HepG2 (cell line): ENCODE results near the gene BRSK2. TPM values are rescaled to one million over a fixed set of nuclear protein-coding genes. Genes with fewer than 3 reads are reported as not detected.
A peak's percentile ranks its signal among the peaks of the same experiment; 100 is the strongest.

ENCODE experiments used
- ATAC-seq: fragments of 200-7000 bp; cut with Tn5 transposase; 3 replicates; pipeline ENCODE4 v1.9.1; 2020; ENCODE audit warnings: mild to moderate bottlenecking, moderate library complexity
- BruUV-seq: library from RNA; stranded (reverse); fragments of 400-500 nt; replicated peaks from 2 replicates; lab custom pipeline; 2021; lab: Mats Ljungman, UMichigan
- CTCF ChIA-PET: fragments of 300-600 bp; formaldehyde crosslinking; extraction: SDS; loops from one replicate; lab custom pipeline; 2021; ENCODE audit warnings: low total read pairs, inconsistent platforms, low intra/inter-chr PET ratio; lab: Yijun Ruan, JAX
- POLR2A ChIA-PET: fragments of 350-600 bp; sonication (Branson Sonifier 250); formaldehyde crosslinking; loops from one replicate; lab custom pipeline; 2020; ENCODE audit warnings: antibody characterized with exemption, inconsistent platforms; lab: Yijun Ruan, JAX
- DNase-seq: peaks from one replicate; pipeline ENCODE4 v3.0.0-alpha.2; 2015; ENCODE audit warnings: low spot score
- FAIRE-seq: peaks from 3 replicates; lab custom pipeline; 2011; peaks lifted over from hg19 to GRCh38; lab: Jason Lieb, UNC
- H2AFZ ChIP-seq: one replicate; pipeline ENCODE4 v1.6.1; 2011; ENCODE audit warnings: low read length, inconsistent platforms
- H3K27ac ChIP-seq: fragments of 300-600 bp; 3 replicates; pipeline ENCODE4 v1.8.0; 2011; ENCODE audit warnings: mixed run types, mild to moderate bottlenecking, mixed read lengths, low read length, inconsistent platforms; ENCODE audit not compliant: insufficient read depth; ENCODE audit errors: extremely low read length
- H3K27me3 ChIP-seq, 2 experiments: fragments of 200-600 bp in 1 of 2; 2 replicates in 1 of 2; 3 replicates in 1 of 2; pipeline versions ENCODE4 v1.6.0 to v1.8.0; 2011; ENCODE audit warnings: low read length in 2 of 2, mild to moderate bottlenecking in 2 of 2, moderate library complexity in 2 of 2, inconsistent platforms in 1 of 2; ENCODE audit not compliant: insufficient read depth in 2 of 2, control insufficient read depth in 1 of 2
- H3K36me3 ChIP-seq, 2 experiments: fragments of 200-600 bp in 1 of 2; replicated peaks in 1 of 2; 2 replicates in 1 of 2; 3 replicates in 1 of 2; pipeline versions ENCODE4 v1.5.1 to v1.8.0; 2011; ENCODE audit warnings: low read length in 2 of 2, inconsistent platforms in 1 of 2; ENCODE audit not compliant: insufficient read depth in 2 of 2, control insufficient read depth in 1 of 2
- H3K4me1 ChIP-seq: 2 replicates; pipeline ENCODE4 v1.5.1; 2012; ENCODE audit warnings: low read length, inconsistent platforms; ENCODE audit not compliant: insufficient read depth
- H3K4me2 ChIP-seq: 2 replicates; pipeline ENCODE4 v1.6.0; 2011; ENCODE audit warnings: low read depth, low read length, inconsistent platforms
- H3K4me3 ChIP-seq, 3 experiments: fragments of 200-600 bp in 1 of 3; sonication (generic), shearing (Covaris generic) in 1 of 3; replicated peaks in 1 of 3; 2 replicates each; pipeline ENCODE4 v1.5.1; 2011 to 2016; ENCODE audit warnings: low read length in 3 of 3, inconsistent platforms in 2 of 3, low read depth in 2 of 3, mild to moderate bottlenecking in 2 of 3, control low read depth in 1 of 3, mixed read lengths in 1 of 3; ENCODE audit not compliant: insufficient read depth in 1 of 3
- H3K79me2 ChIP-seq: one replicate; pipeline ENCODE4 v1.6.1; 2011; ENCODE audit warnings: low read length, inconsistent platforms; ENCODE audit not compliant: insufficient read depth
- H3K9ac ChIP-seq: 2 replicates; pipeline ENCODE4 v1.6.0; 2011; ENCODE audit warnings: mild to moderate bottlenecking, low read depth, low read length, inconsistent platforms; ENCODE audit not compliant: insufficient read depth
- H3K9me3 ChIP-seq: 2 replicates; pipeline ENCODE4 v1.5.1; 2012; ENCODE audit warnings: mild to moderate bottlenecking, low read length
- H4K20me1 ChIP-seq: 2 replicates; pipeline ENCODE4 v1.6.0; 2011; ENCODE audit warnings: inconsistent platforms, mild to moderate bottlenecking, low read length, moderate library complexity; ENCODE audit not compliant: insufficient read depth
- CBX2 ChIP-seq, 2 experiments: fragments of 200-600 bp in 1 of 2; sonication (generic); formaldehyde crosslinking in 1 of 2; IDR thresholded peaks; 2 replicates each; pipeline versions ENCODE4 v1.7.0 to v1.8.1; 2018 to 2022; ENCODE audit warnings: low read depth in 2 of 2, low read length in 1 of 2, mild to moderate bottlenecking in 1 of 2, missing genetic modification reagents in 1 of 2
- MAFF ChIP-seq: IDR thresholded peaks from 2 replicates; pipeline ENCODE4 v1.6.1; 2011; ENCODE audit warnings: low read depth, low read length, improper control_type of control experiment
- MAFK ChIP-seq, 2 experiments: IDR thresholded peaks in 1 of 2; conservative IDR thresholded peaks in 1 of 2; 2 replicates each; pipeline ENCODE4 v1.6.1; 2011; ENCODE audit warnings: improper control_type of control experiment in 2 of 2, low read length in 2 of 2
- SNRNP70 ChIP-seq: fragments of 200-400 bp; formaldehyde crosslinking; IDR thresholded peaks from 2 replicates; pipeline ENCODE4 v1.6.1; 2017; ENCODE audit warnings: mild to moderate bottlenecking, low read depth, low read length, moderate library complexity
- WGBS: methylation state at CpG from one replicate; pipeline ENCODE4 v1.1.6; 2017; ENCODE audit warnings: low lambda C conversion rate; 5-methylcytosine and 5-hydroxymethylcytosine counted together
- in situ Hi-C: cut with HindIII; loops from 2 replicates; pipeline ENCODE4 v1.10.0; 2017; ENCODE audit warnings: low pct_unique_long_range_greater_than_20kb; ENCODE audit not compliant: extremely low pct_ligation_motif_present
- intact Hi-C: fragments of 100-400 bp; cut with micrococcal nuclease; formaldehyde crosslinking; loops from one replicate; pipeline ENCODE4 v1.10.0; 2022; ENCODE audit not compliant: unreplicated experiment
- polyA plus RNA-seq, 8 experiments: library from polyadenylated mRNA; depleted of rRNA in 3 of 8; stranded (reverse) in 7 of 8; unstranded in 1 of 8; fragments of >200 nt; fragmentation: Illumina TruSeq in 4 of 8; extraction: Trizol in 4 of 8; gene quantifications; 2 replicates each; pipeline versions ENCODE4 v1.2.1 to v1.2.3, GENCODE V29; 2011 to 2016; ENCODE audit warnings: low read depth in 4 of 8, missing spikeins in 1 of 8, mixed read lengths in 1 of 8; ENCODE audit not compliant: insufficient read depth in 1 of 8
- total RNA-seq, 5 experiments: library from RNA; depleted of rRNA; stranded (reverse); fragments of >200 nt; fragmentation: Illumina TruSeq; extraction: Trizol; gene quantifications; 2 replicates each; pipeline ENCODE4 v1.2.3, GENCODE V29; 2016; ENCODE audit warnings: low read depth in 1 of 5
- TF ChIP-seq, protein P1 (sequence below): IDR thresholded peaks from 2 replicates; pipeline ENCODE4 v1.6.1; 2016; ENCODE audit warnings: mild to moderate bottlenecking
- TF ChIP-seq, protein P2 (sequence below): sonication (generic); formaldehyde crosslinking; IDR thresholded peaks from 2 replicates; pipeline ENCODE4 v1.4.0; 2020; ENCODE audit warnings: mild to moderate bottlenecking, low read depth, missing genetic modification reagents

The BRSK2 gene
- total and polyA plus RNA-seq, 2 of the 13 experiments (the other 11 are each of a cell fraction or from before 2014, with no cell fraction given): 0.74 to 1.1 TPM

DNA sequence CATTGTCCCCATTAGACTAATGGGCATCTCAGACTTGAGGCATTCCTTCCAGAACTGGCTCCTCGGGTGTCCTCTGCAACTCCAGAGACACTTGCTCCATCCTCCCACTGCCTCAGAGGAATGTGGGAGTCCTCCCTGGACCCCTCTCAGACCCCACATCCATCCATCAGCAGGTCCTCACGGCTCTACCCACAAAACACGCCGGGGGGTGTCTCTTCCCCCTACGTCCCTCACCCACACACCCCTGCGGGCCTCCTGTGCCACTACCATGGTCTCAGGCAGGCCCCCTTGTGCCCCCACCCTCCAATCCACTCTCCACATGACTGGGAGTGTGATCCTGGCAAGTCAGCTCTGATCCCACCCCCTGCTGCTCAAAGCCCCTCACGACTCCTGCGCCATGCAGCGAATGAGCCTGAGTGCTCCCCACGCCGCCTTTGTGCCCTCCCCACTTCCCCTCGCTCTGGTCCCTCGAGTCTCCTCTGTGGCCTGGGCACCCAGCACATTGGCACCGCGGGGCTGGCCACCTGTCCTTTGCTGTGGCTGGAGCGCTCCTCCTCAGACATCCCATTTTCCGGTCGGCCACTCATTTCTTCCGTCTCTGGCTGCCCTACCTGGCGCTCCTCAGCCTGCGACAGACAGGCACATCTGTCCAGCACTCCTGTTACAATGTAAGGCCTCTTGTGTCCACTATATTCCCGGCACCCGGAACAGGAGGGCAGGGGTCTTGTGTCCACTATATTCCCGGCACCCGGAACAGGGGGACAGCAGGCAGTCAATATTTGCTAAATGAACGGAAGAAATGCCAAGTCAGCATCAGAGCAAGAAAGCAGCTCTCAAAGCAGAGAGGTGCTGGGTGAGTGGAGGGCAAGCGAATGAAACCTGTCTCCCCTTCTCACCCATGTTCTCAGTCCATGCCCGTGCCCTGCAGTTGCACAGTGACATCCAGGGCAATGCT, 111.0 kb downstream of the BRSK2 start:
- POLR2A ChIA-PET: no interaction called here
- no peaks in the 10 kb centered on the region for H3K27me3 ChIP-seq
- FAIRE-seq (no peak), DNase-seq (no peak)
- no peak overlapping the region for H3K9ac ChIP-seq
- peaks cover 4% of the 10 kb centered on the region for H3K79me2 ChIP-seq
- no peak overlapping the region for H3K4me3 ChIP-seq
- BruUV-seq: no TSS peak
- no peak overlapping the region for H3K27ac ChIP-seq
- no peak overlapping the region for H2AFZ ChIP-seq
- CTCF ChIA-PET: no interaction called here
- no peaks in the 10 kb centered on the region for H3K4me1 ChIP-seq
- TF ChIP-seq MAFF (peak; percentile 89), CBX2 (IDR thresholded peaks at IDR 0.05; ENCODE audit: low read depth, low read length) (no peak), CBX2 (CRISPR knock-in tag; IDR thresholded peaks at IDR 0.05; ENCODE audit: low read depth) (no peak), MAFK (conservative IDR thresholded peaks at IDR 0.05 in 1 of 2, IDR thresholded peaks at IDR 0.05 in 1 of 2; ENCODE audit: low read length in 2 of 2) (peak; percentile 92 to 94)
- TF ChIP-seq, all 625 proteins: peak for 2
- H4K20me1 ChIP-seq: peaks cover 12% of the 10 kb centered on the region; the same call in 1 of the 2 replicates
- ATAC-seq: no peak
- H3K4me2 ChIP-seq: no peak overlapping the region
- no peaks in the 10 kb centered on the region; a peak in 1 of 5 replicates for H3K36me3 ChIP-seq
- in situ Hi-C loops (no loop called here), intact Hi-C loops (no loop called here)
- no peaks in the 10 kb centered on the region for H3K9me3 ChIP-seq
- 98% methylated on average over 28 of the region's 28 CpGs for WGBS

DNA sequence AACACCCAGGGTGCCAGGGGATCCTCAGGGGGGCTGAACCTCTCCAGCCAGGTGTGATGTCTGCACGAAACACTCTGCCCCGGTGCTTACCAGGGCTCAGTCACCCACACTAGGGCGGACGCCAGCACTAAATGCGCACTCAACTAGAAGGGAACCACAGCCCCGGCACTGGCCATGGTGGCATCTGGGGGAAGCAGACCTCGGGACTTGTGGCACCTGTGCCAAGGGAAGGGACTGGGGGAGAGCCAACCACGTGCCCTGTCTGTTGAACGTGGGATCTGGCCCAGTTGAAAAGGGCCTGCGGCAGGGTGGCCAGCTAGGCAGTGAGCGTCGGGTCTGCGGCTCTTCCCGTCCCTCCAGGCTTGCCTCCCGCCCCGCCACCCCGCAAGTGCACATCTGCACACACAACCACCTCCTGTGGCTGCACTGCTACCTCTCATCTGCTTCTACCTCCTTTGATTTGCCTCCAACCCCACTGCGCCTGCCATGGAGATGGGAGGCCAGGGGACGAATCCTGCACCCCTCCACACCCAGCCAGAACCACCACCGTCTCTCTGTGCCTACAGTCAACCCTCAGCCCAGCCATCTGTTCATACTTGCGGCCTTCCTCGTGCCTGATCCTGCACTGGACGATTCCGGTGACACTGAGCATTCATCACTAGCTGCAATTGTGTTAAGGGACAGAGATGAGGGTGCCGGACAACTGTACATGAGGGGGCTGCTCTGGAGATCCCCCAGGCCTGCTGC, 111.9 kb downstream of the BRSK2 start:
- H4K20me1 ChIP-seq: peaks cover 9% of the 10 kb centered on the region; the same call in 1 of the 2 replicates
- no peaks in the 10 kb centered on the region; a peak in 1 of 5 replicates for H3K36me3 ChIP-seq
- CTCF ChIA-PET: no interaction called here
- BruUV-seq: no TSS peak
- no peaks in the 10 kb centered on the region for H3K4me1 ChIP-seq
- ATAC-seq (no peak), FAIRE-seq (no peak), DNase-seq (no peak)
- H3K27ac ChIP-seq: no peak overlapping the region
- 91% methylated on average over 10 of the region's 25 CpGs for WGBS
- H3K4me3 ChIP-seq: no peak overlapping the region
- POLR2A ChIA-PET: no interaction called here
- intact Hi-C loops (no loop called here), in situ Hi-C loops (no loop called here)
- TF ChIP-seq, protein P1, sequence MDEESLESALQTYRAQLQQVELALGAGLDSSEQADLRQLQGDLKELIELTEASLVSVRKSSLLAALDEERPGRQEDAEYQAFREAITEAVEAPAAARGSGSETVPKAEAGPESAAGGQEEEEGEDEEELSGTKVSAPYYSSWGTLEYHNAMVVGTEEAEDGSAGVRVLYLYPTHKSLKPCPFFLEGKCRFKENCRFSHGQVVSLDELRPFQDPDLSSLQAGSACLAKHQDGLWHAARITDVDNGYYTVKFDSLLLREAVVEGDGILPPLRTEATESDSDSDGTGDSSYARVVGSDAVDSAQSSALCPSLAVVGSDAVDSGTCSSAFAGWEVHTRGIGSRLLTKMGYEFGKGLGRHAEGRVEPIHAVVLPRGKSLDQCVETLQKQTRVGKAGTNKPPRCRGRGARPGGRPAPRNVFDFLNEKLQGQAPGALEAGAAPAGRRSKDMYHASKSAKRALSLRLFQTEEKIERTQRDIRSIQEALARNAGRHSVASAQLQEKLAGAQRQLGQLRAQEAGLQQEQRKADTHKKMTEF (CRISPR knock-in tag): no peak
- TF ChIP-seq, protein P2, sequence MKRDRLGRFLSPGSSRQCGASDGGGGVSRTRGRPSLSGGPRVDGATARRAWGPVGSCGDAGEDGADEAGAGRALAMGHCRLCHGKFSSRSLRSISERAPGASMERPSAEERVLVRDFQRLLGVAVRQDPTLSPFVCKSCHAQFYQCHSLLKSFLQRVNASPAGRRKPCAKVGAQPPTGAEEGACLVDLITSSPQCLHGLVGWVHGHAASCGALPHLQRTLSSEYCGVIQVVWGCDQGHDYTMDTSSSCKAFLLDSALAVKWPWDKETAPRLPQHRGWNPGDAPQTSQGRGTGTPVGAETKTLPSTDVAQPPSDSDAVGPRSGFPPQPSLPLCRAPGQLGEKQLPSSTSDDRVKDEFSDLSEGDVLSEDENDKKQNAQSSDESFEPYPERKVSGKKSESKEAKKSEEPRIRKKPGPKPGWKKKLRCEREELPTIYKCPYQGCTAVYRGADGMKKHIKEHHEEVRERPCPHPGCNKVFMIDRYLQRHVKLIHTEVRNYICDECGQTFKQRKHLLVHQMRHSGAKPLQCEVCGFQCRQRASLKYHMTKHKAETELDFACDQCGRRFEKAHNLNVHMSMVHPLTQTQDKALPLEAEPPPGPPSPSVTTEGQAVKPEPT: no peak
- no peak for TF ChIP-seq SNRNP70
- no peaks in the 10 kb centered on the region for H3K9me3 ChIP-seq
- no peaks in the 10 kb centered on the region for H3K79me2 ChIP-seq
- H3K9ac ChIP-seq: no peak overlapping the region
- H2AFZ ChIP-seq: no peak overlapping the region
- H3K4me2 ChIP-seq: no peak overlapping the region
- H3K27me3 ChIP-seq: no peaks in the 10 kb centered on the region
